Renal cortex interstitium (tissue), 11 donors: Measurements from ENCODE around the gene SOWAHD. TPM values are rescaled to one million over a fixed set of nuclear protein-coding genes. Genes with fewer than 3 reads are reported as not detected.
"Not testable (repeated sequence)": the region's sequence is repeated elsewhere in the genome, so short reads cannot be mapped to it uniquely, and the experiment has no call there.

Experiments used
- DNase-seq, 11 donors: peaks; one replicate each; pipeline ENCODE4 v3.0.0-alpha.2; 2013; ENCODE audit warnings: low read depth in 9 of 11, low spot score in 4 of 11; ENCODE audit errors: extremely low read depth in 1 of 11
- polyA plus RNA-seq, 3 donors: library from polyadenylated mRNA; unstranded; fragments of 120-200 nt; gene quantifications; one replicate each; pipeline ENCODE4 v1.2.1, GENCODE V29; 2013; ENCODE audit not compliant: insufficient read length in 3 of 3

Gene SOWAHD
- polyA plus RNA-seq, 3 donors = 0.45 to 0.82 (median 0.70) TPM

GRCh38 chrX:119791437-119792231, 33.2 kb downstream of the SOWAHD start, which contains the start of gene RPL39:
Gene RPL39, minus strand, starts transcription at chrX:119791630. Its CDS starts 54 bp downstream, at chrX:119791576.
- DNase-seq = peak; percentile 63 to 84 (median 76)

- no peak for DNase-seq
Measured at GRCh38 chrX:119801253-119802221, 43.1 kb downstream of the SOWAHD start.

DNA sequence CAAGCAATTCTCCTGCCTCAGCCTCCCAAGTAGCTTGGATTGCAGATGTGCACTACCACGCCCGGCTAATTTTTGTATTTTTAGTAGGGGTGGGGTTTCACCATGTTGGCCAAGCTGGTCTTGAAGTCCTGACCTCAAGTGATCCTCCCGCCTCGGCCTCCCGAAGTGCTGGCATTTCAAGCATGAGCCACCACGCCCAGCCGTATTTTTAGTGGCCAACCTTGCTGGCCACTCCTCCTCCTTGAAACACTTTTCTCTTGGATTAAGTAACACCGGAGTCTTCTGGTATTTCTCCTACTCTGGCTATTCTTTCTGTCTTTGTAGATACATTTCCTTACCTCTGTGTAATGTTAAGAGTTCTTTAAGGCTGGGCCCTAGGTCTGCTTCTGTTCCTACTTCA, 44.2 kb downstream of the SOWAHD start:
- no peak for DNase-seq

DNA sequence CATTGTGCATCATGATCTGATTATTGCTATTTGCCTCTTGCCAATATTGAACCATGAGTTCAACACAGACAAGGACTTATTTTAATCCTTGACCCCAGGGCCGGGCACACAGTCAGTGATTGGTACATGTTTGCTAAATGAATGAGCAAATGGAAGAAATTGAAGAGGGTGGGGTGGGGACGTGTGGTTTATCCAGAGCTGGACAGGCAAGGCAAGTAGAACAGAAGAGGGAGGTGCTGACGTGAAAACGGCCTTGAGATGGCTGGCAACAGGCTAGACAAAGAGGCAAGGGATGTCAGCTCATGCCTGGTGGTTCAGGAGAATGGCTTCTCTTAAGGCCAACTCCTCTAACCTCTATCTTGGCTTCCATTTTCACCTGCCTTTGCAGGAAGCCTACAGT, 50.1 kb downstream of the SOWAHD start:
- DNase-seq = not testable (repeated sequence)

DNA sequence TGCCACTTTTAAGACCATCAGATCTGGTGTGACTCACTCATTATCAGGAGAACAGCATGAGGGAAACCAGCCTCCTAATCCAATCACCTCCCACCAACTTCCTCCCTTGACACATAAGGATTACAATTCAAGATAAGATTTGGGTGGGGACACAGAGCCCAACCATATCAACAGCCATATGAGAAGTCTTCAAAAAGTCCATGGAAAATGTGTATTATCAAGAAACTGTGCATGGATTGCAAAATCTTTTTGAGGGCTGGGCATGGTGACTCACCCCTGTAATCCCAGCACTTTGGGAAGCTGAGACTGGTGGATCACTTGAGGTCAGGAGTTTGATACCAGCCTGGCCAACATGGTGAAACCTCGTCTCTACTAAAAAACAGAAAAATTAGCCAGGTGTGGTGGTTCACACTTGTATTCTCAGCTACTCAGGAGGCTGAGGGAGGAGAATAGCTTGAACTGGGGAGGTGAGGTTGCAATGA, 50.8 kb downstream of the SOWAHD start:
- no peak for DNase-seq

Other genes starting within 250 kb of the SOWAHD start
- gene STEEP1, start 193.2 kb upstream of the SOWAHD start, polyA plus RNA-seq = 10 to 100 TPM; 31.0 to 33.7 (median 32.3) TPM
- gene UBE2A, start 184.0 kb upstream of the SOWAHD start, polyA plus RNA-seq = 10 to 100 TPM; 83.2 to 97.7 (median 90.2) TPM
- gene NKRF, start 152.2 kb upstream of the SOWAHD start, polyA plus RNA-seq = 10 to 100 TPM; 13.3 to 18.4 (median 15.1) TPM
- gene SEPTIN6, start 65.4 kb upstream of the SOWAHD start, polyA plus RNA-seq = 10 to 100 TPM; 66.6 to 69.9 (median 69.8) TPM
- 1,000 to 10,000 TPM; 1,870 to 2,660 (median 2,378) TPM for gene RPL39, start 33.0 kb downstream of the SOWAHD start, polyA plus RNA-seq
- gene UPF3B, start 94.4 kb downstream of the SOWAHD start, polyA plus RNA-seq = 10 to 100 TPM; 33.5 to 34.9 (median 33.8) TPM
- gene RNF113A, start 113.1 kb downstream of the SOWAHD start, polyA plus RNA-seq = 10 to 100 TPM; 11.5 to 13.0 (median 12.1) TPM
- 100 to 1,000 TPM; 120 to 166 (median 150) TPM for gene NDUFA1, start 113.2 kb downstream of the SOWAHD start, polyA plus RNA-seq
- gene AKAP14, start 137.3 kb downstream of the SOWAHD start, polyA plus RNA-seq = under 1 TPM in 2 of 3 donors, not detected in 1; 0.24 to 0.26 TPM
- gene NKAP, start 185.2 kb downstream of the SOWAHD start, polyA plus RNA-seq = 10 to 100 TPM; 13.4 to 15.6 (median 15.0) TPM